Smooth muscle cell (in vitro differentiated cells): ENCODE data around the gene GC. TPM values are rescaled to one million over a fixed set of nuclear protein-coding genes. Genes with fewer than 3 reads are reported as not detected.

Experiments
- polyA plus RNA-seq: library from polyadenylated mRNA; unstranded; fragments of >200 nt; fragmentation: Nextera tagmentation; extraction: Ambion mirVana; gene quantifications from 2 replicates; pipeline ENCODE4 v1.2.1, GENCODE V29; 2016
- small RNA-seq: library from RNA; depleted of rRNA; stranded (forward); fragments of <200 nt; gene quantifications from one replicate; pipeline ENCODE3, GENCODE V24; 2014
- total RNA-seq: library from RNA; depleted of rRNA; stranded (reverse); fragments of >200 nt; gene quantifications from 2 replicates; pipeline ENCODE4 v1.2.3, GENCODE V29; 2014

GC gene
- total and polyA plus RNA-seq, 2 experiments from 2014 or later: 0.18 to 0.34 TPM

Small RNA genes within 50 kb of the gene (small RNA-seq; reads per million reads assigned to genes)
- not detected for gene RNA5SP163

Other genes starting within 250 kb of the GC start
- not detected in 2 replicates for gene NPFFR2, start 247.9 kb upstream of the GC start, total RNA-seq
- gene NPFFR2, start 247.9 kb upstream of the GC start, polyA plus RNA-seq: 0.34 TPM in 1 of 2 replicates, not detected in the other